Sigmoid colon (tissue), 7 donors: ENCODE measurements around the gene IDE. TPM values are rescaled to one million over a fixed set of nuclear protein-coding genes. Genes with fewer than 3 reads are reported as not detected.
"Not testable (repeated sequence)": the region's sequence is repeated elsewhere in the genome, so short reads cannot be mapped to it uniquely, and the experiment has no call there.

Source experiments
- DNase-seq: peaks from one replicate; pipeline ENCODE4 v3.0.0-alpha.2; 2019
- H3K27ac ChIP-seq, 4 donors: fragments of 200-600 bp; sonication (generic); one replicate each; pipeline ENCODE4 v1.5.1; 2016 to 2019; ENCODE audit warnings: mild to moderate bottlenecking in 1 of 4
- H3K27me3 ChIP-seq, 3 donors: fragments of 200-600 bp; sonication (generic); one replicate each; pipeline ENCODE4 v1.5.1; 2019; ENCODE audit warnings: mild to moderate bottlenecking in 1 of 3
- H3K36me3 ChIP-seq, 4 donors: fragments of 200-600 bp; sonication (generic); one replicate each; pipeline ENCODE4 v1.5.1; 2016 to 2019
- H3K4me1 ChIP-seq, 4 donors: fragments of 200-600 bp; sonication (generic); one replicate each; pipeline ENCODE4 v1.5.1; 2017 to 2019
- H3K4me3 ChIP-seq, 4 donors: fragments of 200-600 bp; sonication (generic); one replicate each; pipeline ENCODE4 v1.5.1; 2017 to 2019; ENCODE audit warnings: mild to moderate bottlenecking in 2 of 4, moderate library complexity in 1 of 4
- H3K9me3 ChIP-seq, 4 donors: fragments of 200-600 bp in 3 of 4; sonication (generic) in 3 of 4; one replicate each; pipeline versions ENCODE4 v1.5.1 to v1.6.1; 2013 to 2019
- CTCF ChIP-seq, 4 experiments: fragments of 450-650 bp in 3 of 4; fragments of 200-600 bp in 1 of 4; IDR thresholded peaks; one replicate each; pipeline ENCODE4 v1.5.1; 2016 to 2019; ENCODE audit warnings: antibody characterized with exemption in 4 of 4, mild to moderate bottlenecking in 3 of 4, moderate library complexity in 2 of 4
- EP300 ChIP-seq, 4 donors: sonication (generic); formaldehyde crosslinking; IDR thresholded peaks; one replicate each; pipeline ENCODE4 v1.6.1; 2017; ENCODE audit warnings: antibody characterized with exemption in 4 of 4
- POLR2A ChIP-seq, 2 donors: fragments of 450-650 bp; IDR thresholded peaks; one replicate each; pipeline ENCODE4 v1.6.1; 2016; ENCODE audit warnings: antibody characterized with exemption in 2 of 2, mild to moderate bottlenecking in 2 of 2, moderate library complexity in 2 of 2
- POLR2AphosphoS5 ChIP-seq, 4 donors: sonication (generic); formaldehyde crosslinking; IDR thresholded peaks; one replicate each; pipeline ENCODE4 v1.6.1; 2017; ENCODE audit warnings: antibody characterized with exemption in 4 of 4
- WGBS, 2 donors: extraction: QIAGEN DNeasy Blood & Tissue Kit; methylation state at CpG; one replicate each; pipeline ENCODE4 v1.1.7; 2013; 5-methylcytosine and 5-hydroxymethylcytosine counted together
- intact Hi-C: fragments of 100-400 bp; cut with DNase I; formaldehyde crosslinking; loops from one replicate; pipeline ENCODE4 v1.15.1; 2023
- polyA plus RNA-seq, 3 donors: library from polyadenylated mRNA; stranded (reverse); fragments of 200-250 nt; gene quantifications; one replicate each; pipeline ENCODE4 v1.2.3, GENCODE V29; 2013
- total RNA-seq, 4 donors: library from RNA; depleted of rRNA; stranded (reverse); fragments of >200 nt; gene quantifications; one replicate each; pipeline ENCODE4 v1.1.0, GENCODE V29; 2016
- donor health status: healthy with polysubstance abuse.
- donor health status: Bipolar disorder and iron deficiency.
- donor health status: healthy.

The IDE gene
- total and polyA plus RNA-seq, 7 donors, result 7.8 to 32.9 (median 23.3) TPM

- TF ChIP-seq POLR2AphosphoS5 (IDR thresholded peaks at IDR 0.05) (no peak), CTCF (IDR thresholded peaks at IDR 0.05) (no peak), POLR2A (IDR thresholded peaks at IDR 0.05) (no peak), EP300 (IDR thresholded peaks at IDR 0.05) (no peak)
Observed at GRCh38 chr10:92410501-92410900, 163.4 kb downstream of the IDE start.

GRCh38 chr10:92408017-92408361, 165.9 kb downstream of the IDE start:
- H3K4me3 ChIP-seq, result no peak overlapping the region
- intact Hi-C loops, result no loop called here
- H3K9me3 ChIP-seq, result no peaks in the 10 kb centered on the region
- H3K27ac ChIP-seq, result no peak overlapping the region
- TF ChIP-seq POLR2AphosphoS5 (IDR thresholded peaks at IDR 0.05), result no peak
- DNase-seq, result no peak
- no peaks in the 10 kb centered on the region for H3K36me3 ChIP-seq
- no peaks in the 10 kb centered on the region for H3K4me1 ChIP-seq
- 95 to 97% methylated on average over 3 of the region's 3 CpGs for WGBS, 2 donors
- no peaks in the 10 kb centered on the region for H3K27me3 ChIP-seq

More at GRCh38 chr10:92410501-92410900, 163.4 kb downstream of the IDE start:
- Histone ChIP-seq H3K4me1 (no peaks in the 10 kb centered on the region), H3K36me3 (no peaks in the 10 kb centered on the region), H3K4me3 (no peak overlapping the region), H3K27me3 (no peaks in the 10 kb centered on the region), H3K27ac (no peak overlapping the region), H3K9me3 (no peaks in the 10 kb centered on the region)
- WGBS, 2 donors, result 93 to 95% methylated on average over 2 of the region's 2 CpGs
- intact Hi-C loops, result no loop called here
- no peak for DNase-seq

GRCh38 chr10:92407305-92408016, 166.4 kb downstream of the IDE start:
- intact Hi-C loops, result no loop called here
- TF ChIP-seq POLR2AphosphoS5 (IDR thresholded peaks at IDR 0.05) (no peak), EP300 (IDR thresholded peaks at IDR 0.05) (no peak), POLR2A (IDR thresholded peaks at IDR 0.05) (no peak)
- no peak overlapping the region for H3K4me3 ChIP-seq
- no peaks in the 10 kb centered on the region for H3K9me3 ChIP-seq
- H3K27me3 ChIP-seq, result no peaks in the 10 kb centered on the region
- H3K4me1 ChIP-seq, result no peaks in the 10 kb centered on the region
- no peak for DNase-seq
- WGBS, 2 donors, result 73 to 84% methylated on average over 9 of the region's 9 CpGs
- no peak overlapping the region for H3K27ac ChIP-seq
- no peaks in the 10 kb centered on the region for H3K36me3 ChIP-seq

- Histone ChIP-seq H3K4me3 (no peak overlapping the region), H3K36me3 (no peaks in the 10 kb centered on the region), H3K27ac (no peak overlapping the region), H3K9me3 (no peaks in the 10 kb centered on the region), H3K27me3 (no peaks in the 10 kb centered on the region), H3K4me1 (no peaks in the 10 kb centered on the region)
- DNase-seq, result no peak
- TF ChIP-seq CTCF (IDR thresholded peaks at IDR 0.05) (no peak), EP300 (IDR thresholded peaks at IDR 0.05) (no peak), POLR2A (IDR thresholded peaks at IDR 0.05) (no peak), POLR2AphosphoS5 (IDR thresholded peaks at IDR 0.05) (no peak)
- WGBS, 2 donors, result 72 to 74% methylated on average over 6 of the region's 6 CpGs
- intact Hi-C loops, result no loop called here
Observed at GRCh38 chr10:92405419-92405924, 168.4 kb downstream of the IDE start.

- H3K36me3 ChIP-seq, result no peaks in the 10 kb centered on the region
- no peak for TF ChIP-seq CTCF (IDR thresholded peaks at IDR 0.05)
- TF ChIP-seq POLR2AphosphoS5 (IDR thresholded peaks at IDR 0.05), result no peak
- no peak for TF ChIP-seq POLR2A (IDR thresholded peaks at IDR 0.05)
- no peak for TF ChIP-seq EP300 (IDR thresholded peaks at IDR 0.05)
- no peak overlapping the region for H3K27ac ChIP-seq
- no peaks in the 10 kb centered on the region for H3K9me3 ChIP-seq
- H3K27me3 ChIP-seq, result no peaks in the 10 kb centered on the region
- no peak overlapping the region for H3K4me3 ChIP-seq
- no peaks in the 10 kb centered on the region for H3K4me1 ChIP-seq
- 69 to 75% methylated on average over 10 of the region's 10 CpGs for WGBS, 2 donors
- intact Hi-C loops, result no loop called here
- DNase-seq, result no peak
Observed at GRCh38 chr10:92404612-92405418, 169.1 kb downstream of the IDE start.

- 89% methylated on average over 5 of the region's 5 CpGs for WGBS, 2 donors
- H3K27ac ChIP-seq, intact Hi-C loops, H3K4me1 ChIP-seq, H3K36me3 ChIP-seq, H3K9me3 ChIP-seq, DNase-seq, H3K4me3 ChIP-seq, H3K27me3 ChIP-seq: not testable (repeated sequence)
Observed at GRCh38 chr10:92402234-92402633, 171.7 kb downstream of the IDE start.
